Pancreas (tissue), 10 donors: ENCODE results near the gene MACROH2A1. TPM values are rescaled to one million over a fixed set of nuclear protein-coding genes. Genes with fewer than 3 reads are reported as not detected.

Experiments used
- ATAC-seq, 4 donors: fragments of 200-7000 bp; cut with Tn5 transposase; one replicate each; pipeline versions ENCODE4 v1.8.0 to v1.9.1; 2020; ENCODE audit warnings: mild to moderate bottlenecking in 4 of 4, moderate library complexity in 4 of 4
- DNase-seq, 6 donors: peaks; one replicate each; pipeline ENCODE4 v3.0.0-alpha.2; 2020
- FAIRE-seq: peaks from 2 replicates; lab custom pipeline; 2012; peaks lifted over from hg19 to GRCh38; lab: Jason Lieb, UNC
- H3K27ac ChIP-seq, 4 donors: fragments of 200-600 bp; sonication (generic); 1 replicate in 3 of 4; 2 replicates in 1 of 4; pipeline versions ENCODE4 v1.5.0 to v1.8.0; 2020
- H3K27me3 ChIP-seq, 4 donors: fragments of 200-600 bp; one replicate each; pipeline ENCODE4 v1.8.0; 2021
- H3K36me3 ChIP-seq, 3 donors: fragments of 200-600 bp; sonication (generic) in 1 of 3; one replicate each; pipeline versions ENCODE4 v1.5.0 to v1.8.0; 2020 to 2021
- H3K4me1 ChIP-seq, 3 donors: fragments of 200-600 bp; one replicate each; pipeline ENCODE4 v1.8.0; 2021
- H3K4me3 ChIP-seq, 4 donors: fragments of 200-600 bp; sonication (generic) in 2 of 4; one replicate each; pipeline versions ENCODE4 v1.5.0 to v1.8.0; 2020 to 2021
- H3K9me3 ChIP-seq, 4 donors: fragments of 200-600 bp; one replicate each; pipeline ENCODE4 v1.8.0; 2021
- CTCF ChIP-seq, 4 donors: fragments of 200-600 bp; sonication (generic) in 3 of 4; IDR thresholded peaks; one replicate each; pipeline versions ENCODE4 v1.5.0 to v1.8.0; 2021; ENCODE audit warnings: antibody characterized with exemption in 4 of 4
- WGBS, 2 donors: extraction: QIAGEN DNeasy Blood & Tissue Kit; methylation state at CpG; one replicate each; pipeline ENCODE4 v1.1.7; 2013; 5-methylcytosine and 5-hydroxymethylcytosine counted together
- intact Hi-C, 3 donors: fragments of 100-400 bp; cut with DNase I; formaldehyde crosslinking; loops; one replicate each; pipeline versions ENCODE4 v1.11.1 to v1.14.2; 2022
- polyA plus RNA-seq, 2 donors: library from polyadenylated mRNA; stranded (reverse); fragments of 200-250 nt; gene quantifications; one replicate each; pipeline ENCODE4 v1.2.3, GENCODE V29; 2013
- total RNA-seq, 6 donors: library from RNA; stranded (reverse); fragmentation: NEBNext Ultra II Directional in 4 of 6; extraction: Animal tissue kit (Norgen Biotek cat#: 25700) in 4 of 6; gene quantifications; one replicate each; pipeline versions ENCODE4 v1.2.1 to v1.2.4, GENCODE V29; 2021 to 2023
- donor health status: healthy with polysubstance abuse.
- donor health status: DM: no; HTN: no; CAD: no; lungs with moderate emphysema.
- donor health status: DM: no; HTN: no; CAD: no.
- donor health status: control.
- donor health status: control.
- donor health status: Bipolar disorder and iron deficiency.
- donor health status: DM: yes; HTN: yes; CAD: no.
- donor health status: DM: no; HTN: no; CAD: no.
- donor health status: DM: no; HTN: no; CAD: no.
- donor health status: DM: yes; HTN: yes; CAD: no.

Gene MACROH2A1
- total and polyA plus RNA-seq, 8 donors, result 25.7 to 72.1 (median 43.7) TPM

DNA sequence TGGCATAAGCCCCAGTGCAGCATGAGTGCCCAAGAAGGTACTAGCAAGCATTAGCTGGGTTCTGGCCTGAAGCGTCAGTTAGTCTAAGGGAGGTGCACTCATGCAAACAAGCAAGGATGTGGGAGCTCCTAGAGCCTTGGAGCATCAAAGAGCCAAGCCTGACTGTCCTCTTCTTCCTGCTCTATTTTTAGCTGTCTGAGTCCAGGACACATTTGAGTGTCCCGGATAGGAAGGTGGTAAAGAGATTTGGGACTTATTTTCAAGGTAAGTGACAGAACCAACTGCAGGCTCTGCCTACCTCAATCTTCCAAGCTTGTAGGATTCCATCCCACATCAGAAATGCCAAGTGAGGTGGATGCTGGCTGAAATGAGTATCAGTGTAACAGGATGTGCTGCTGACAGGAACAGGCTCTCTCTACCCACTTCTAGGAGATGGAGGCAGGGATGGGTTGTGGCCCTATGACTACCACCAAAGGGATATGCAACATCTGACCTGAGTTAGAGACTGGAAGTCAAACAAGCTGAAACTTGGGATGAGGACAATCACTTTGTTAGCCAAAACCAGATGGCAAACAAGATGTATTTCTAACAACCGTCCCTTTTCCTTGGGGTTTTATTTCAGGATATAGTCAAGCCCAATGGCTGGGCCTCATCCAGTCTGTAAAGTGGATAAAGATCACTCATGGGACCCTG lies 15.1 kb downstream of the MACROH2A1 start:
- no peak for DNase-seq
- Histone ChIP-seq H3K27ac (no peak overlapping the region), H3K27me3 (no peaks in the 10 kb centered on the region), H3K36me3 (peaks cover 0 to 31% (median 0%) of the 10 kb centered on the region in 3 donors), H3K4me1 (peaks cover 0 to 3% (median 0%) of the 10 kb centered on the region in 3 donors), H3K9me3 (no peaks in the 10 kb centered on the region), H3K4me3 (no peak overlapping the region)
- intact Hi-C loops, result no loop called here
- ATAC-seq, result no peak
- TF ChIP-seq CTCF (IDR thresholded peaks at IDR 0.05), result no peak
- 89 to 90% methylated on average over 3 of the region's 3 CpGs for WGBS, 2 donors
- FAIRE-seq, result no peak

- Histone ChIP-seq H3K4me1 (peaks cover 0 to 3% (median 0%) of the 10 kb centered on the region in 3 donors), H3K27me3 (no peaks in the 10 kb centered on the region), H3K36me3 (peaks cover 0 to 27% (median 0%) of the 10 kb centered on the region in 3 donors), H3K27ac (no peak overlapping the region), H3K4me3 (no peak overlapping the region), H3K9me3 (no peaks in the 10 kb centered on the region)
- intact Hi-C loops, result no loop called here
- ATAC-seq, result no peak
- no peak for FAIRE-seq
- no peak for TF ChIP-seq CTCF (IDR thresholded peaks at IDR 0.05)
- DNase-seq, result no peak
- 82 to 83% methylated on average over 3 of the region's 3 CpGs for WGBS, 2 donors
These were observed 16.1 kb downstream of the MACROH2A1 start for GRCh38 chr5:135382981-135383380.

DNA sequence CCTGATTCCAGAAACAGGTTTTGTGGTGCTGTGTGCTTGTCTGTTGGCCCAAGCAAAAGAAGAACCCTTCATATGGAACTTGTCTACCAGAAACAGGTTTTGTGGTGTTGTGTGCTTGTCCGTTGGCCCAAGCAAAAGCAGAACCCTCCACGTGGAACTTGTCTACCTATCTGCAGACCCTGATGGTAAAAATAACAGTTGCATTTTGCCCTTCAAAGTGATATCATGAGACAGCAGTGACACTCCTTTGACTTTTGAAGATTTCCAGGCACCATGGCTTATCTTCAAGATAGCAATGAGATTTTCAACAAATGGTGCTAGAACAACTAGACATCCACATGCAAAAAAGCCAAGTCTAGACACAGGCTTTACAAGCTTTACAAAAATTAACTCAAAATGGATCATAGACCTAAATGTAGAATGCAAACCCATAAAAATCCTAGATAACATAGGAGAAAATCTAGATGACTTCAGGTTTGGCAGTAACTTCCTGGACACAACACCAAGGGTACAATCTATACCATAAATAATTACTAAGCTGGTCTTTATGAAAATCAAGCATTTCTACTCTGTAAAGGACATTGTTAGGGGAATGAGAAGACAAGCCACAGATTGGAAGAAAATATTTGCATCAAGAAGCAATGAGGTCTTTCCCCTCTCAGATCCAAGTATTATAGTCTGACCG lies 16.8 kb downstream of the MACROH2A1 start:
- DNase-seq (no peak), ATAC-seq (no peak), FAIRE-seq (no peak)
- Histone ChIP-seq H3K4me3 (no peak overlapping the region), H3K27ac (no peak overlapping the region), H3K4me1 (peaks cover 0 to 2% (median 0%) of the 10 kb centered on the region in 3 donors), H3K27me3 (no peaks in the 10 kb centered on the region), H3K36me3 (peaks cover 0 to 27% (median 0%) of the 10 kb centered on the region in 3 donors), H3K9me3 (no peaks in the 10 kb centered on the region)
- 85 to 86% methylated on average over 3 of the region's 3 CpGs for WGBS, 2 donors
- intact Hi-C loops, result no loop called here
- TF ChIP-seq CTCF (IDR thresholded peaks at IDR 0.05), result no peak

- H3K4me3 ChIP-seq, result no peak overlapping the region
- FAIRE-seq (no peak), ATAC-seq (peak in 2 of 4 donors; percentile 38 to 47), DNase-seq (no peak)
- H3K9me3 ChIP-seq, result no peaks in the 10 kb centered on the region
- peaks cover 0 to 24% (median 0%) of the 10 kb centered on the region in 3 donors for H3K36me3 ChIP-seq
- H3K27ac ChIP-seq, result no peak overlapping the region
- no peaks in the 10 kb centered on the region for H3K27me3 ChIP-seq
- TF ChIP-seq CTCF (IDR thresholded peaks at IDR 0.05), result no peak
- H3K4me1 ChIP-seq, result no peaks in the 10 kb centered on the region
- intact Hi-C loops, result no loop called here
- 87% methylated on average over 7 of the region's 7 CpGs for WGBS, 2 donors
These were observed 19.9 kb downstream of the MACROH2A1 start for GRCh38 chr5:135379046-135379654.
